ENCODE measurements around the gene RPS19. TPM values are rescaled to one million over a fixed set of nuclear protein-coding genes. Genes with fewer than 3 reads are reported as not detected.

RPS19 gene
- total RNA-seq, 4 donors from 2014 or later, result 180 to 636 (median 401) TPM

GRCh38 chr19:41908724-41909464, 48.8 kb downstream of the RPS19 start:
- DNase-seq (no peak), ATAC-seq (no peak)
- intact Hi-C loops (cut with DNase I; ENCODE audit: low total_unique reads) (no loop called here), in situ Hi-C loops (cut with MboI; ENCODE audit: low sequenced_read_pairs in 4 of 4) (no loop called here)
- Histone ChIP-seq H3K27me3 (peaks cover 19 to 34% (median 29%) of the 10 kb centered on the region in 3 donors), H3K9me3 (no peaks in the 10 kb centered on the region), H3K4me1 (no peaks in the 10 kb centered on the region), H3K36me3 (peaks cover 0 to 24% of the 10 kb centered on the region in 2 donors), H3K27ac (no peak overlapping the region), H3K4me3 (no peak overlapping the region)
- TF ChIP-seq POLR2A (IDR thresholded peaks at IDR 0.05) (no peak), CTCF (IDR thresholded peaks at IDR 0.05 in 4 of 5, conservative IDR thresholded peaks at IDR 0.05 in 1 of 5) (no peak)

GRCh38 chr19:41909706-41910105, 49.7 kb downstream of the RPS19 start:
- Histone ChIP-seq H3K27me3 (peaks cover 24 to 38% (median 34%) of the 10 kb centered on the region in 3 donors), H3K9me3 (no peaks in the 10 kb centered on the region), H3K4me1 (no peaks in the 10 kb centered on the region), H3K27ac (no peak overlapping the region), H3K36me3 (peaks cover 0 to 16% of the 10 kb centered on the region in 2 donors), H3K4me3 (no peak overlapping the region)
- no peak for ATAC-seq
- in situ Hi-C loops (cut with MboI; ENCODE audit: low sequenced_read_pairs in 4 of 4), result no loop called here
- intact Hi-C loops (cut with DNase I; ENCODE audit: low total_unique reads), result no loop called here
- no peak for TF ChIP-seq CTCF (IDR thresholded peaks at IDR 0.05 in 4 of 5, conservative IDR thresholded peaks at IDR 0.05 in 1 of 5)
- TF ChIP-seq POLR2A (IDR thresholded peaks at IDR 0.05), result no peak
- no peak for DNase-seq

GRCh38 chr19:41910240-41910991, 50.4 kb downstream of the RPS19 start:
- Histone ChIP-seq H3K4me1 (no peaks in the 10 kb centered on the region), H3K36me3 (peaks cover 0 to 12% of the 10 kb centered on the region in 2 donors), H3K4me3 (no peak overlapping the region), H3K27me3 (peaks cover 27 to 43% (median 41%) of the 10 kb centered on the region in 3 donors), H3K9me3 (no peaks in the 10 kb centered on the region), H3K27ac (no peak overlapping the region)
- in situ Hi-C loops (cut with MboI; ENCODE audit: low sequenced_read_pairs in 4 of 4), result no loop called here
- intact Hi-C loops (cut with DNase I; ENCODE audit: low total_unique reads), result no loop called here
- TF ChIP-seq POLR2A (IDR thresholded peaks at IDR 0.05) (no peak), CTCF (IDR thresholded peaks at IDR 0.05 in 4 of 5, conservative IDR thresholded peaks at IDR 0.05 in 1 of 5) (no peak)
- DNase-seq, result no peak
- ATAC-seq, result no peak

GRCh38 chr19:41910992-41911888, 51.2 kb downstream of the RPS19 start:
- Histone ChIP-seq H3K4me3 (no peak overlapping the region), H3K27ac (no peak overlapping the region), H3K4me1 (no peaks in the 10 kb centered on the region), H3K27me3 (peaks cover 33 to 50% (median 50%) of the 10 kb centered on the region in 3 donors), H3K9me3 (no peaks in the 10 kb centered on the region), H3K36me3 (peaks cover 0 to 3% of the 10 kb centered on the region in 2 donors)
- ATAC-seq (no peak), DNase-seq (no peak)
- TF ChIP-seq POLR2A (IDR thresholded peaks at IDR 0.05) (no peak), CTCF (IDR thresholded peaks at IDR 0.05 in 4 of 5, conservative IDR thresholded peaks at IDR 0.05 in 1 of 5) (no peak)
- intact Hi-C loops (cut with DNase I; ENCODE audit: low total_unique reads), result no loop called here
- in situ Hi-C loops (cut with MboI; ENCODE audit: low sequenced_read_pairs in 4 of 4), result no loop called here

All from gastrocnemius medialis (tissue), 4 donors.